Spleen (tissue), 11 donors: ENCODE results near the gene HK3. TPM values are rescaled to one million over a fixed set of nuclear protein-coding genes. Genes with fewer than 3 reads are reported as not detected.
A peak's percentile ranks its signal among the peaks of the same experiment; 100 is the strongest.
"Not testable (repeated sequence)": the region's sequence is repeated elsewhere in the genome, so short reads cannot be mapped to it uniquely, and the experiment has no call there.

Experiments used
- DNase-seq: peaks from one replicate; pipeline ENCODE4 v3.0.0-alpha.2; 2020
- H3K27ac ChIP-seq, 8 donors: fragments of 200-600 bp; sonication (generic) in 7 of 8; 1 replicate in 4 of 8; 2 replicates in 4 of 8; pipeline versions ENCODE4 v1.5.0 to v1.8.0; 2016 to 2021; ENCODE audit warnings: inconsistent platforms in 4 of 8, mild to moderate bottlenecking in 4 of 8, moderate library complexity in 1 of 8
- H3K27me3 ChIP-seq, 7 donors: fragments of 200-600 bp; sonication (generic) in 6 of 7; replicated peaks in 1 of 7; 1 replicate in 4 of 7; 2 replicates in 3 of 7; pipeline versions ENCODE4 v1.5.0 to v1.8.0; 2016 to 2021; ENCODE audit warnings: inconsistent platforms in 3 of 7, mild to moderate bottlenecking in 1 of 7
- H3K36me3 ChIP-seq, 6 donors: fragments of 200-600 bp; sonication (generic) in 5 of 6; 1 replicate in 4 of 6; 2 replicates in 2 of 6; pipeline versions ENCODE4 v1.5.0 to v1.8.0; 2016 to 2021; ENCODE audit warnings: inconsistent platforms in 2 of 6
- H3K4me1 ChIP-seq, 6 donors: fragments of 200-600 bp; sonication (generic) in 5 of 6; 1 replicate in 3 of 6; 2 replicates in 3 of 6; pipeline versions ENCODE4 v1.5.0 to v1.8.0; 2016 to 2021; ENCODE audit warnings: inconsistent platforms in 3 of 6
- H3K4me3 ChIP-seq, 8 donors: fragments of 200-600 bp; sonication (generic) in 7 of 8; 1 replicate in 4 of 8; 2 replicates in 4 of 8; pipeline versions ENCODE4 v1.5.0 to v1.8.0; 2016 to 2021; ENCODE audit warnings: inconsistent platforms in 4 of 8, mild to moderate bottlenecking in 4 of 8, moderate library complexity in 2 of 8
- H3K9me3 ChIP-seq, 8 donors: fragments of 200-600 bp; sonication (generic) in 7 of 8; 1 replicate in 4 of 8; 2 replicates in 4 of 8; pipeline versions ENCODE4 v1.5.0 to v1.8.0; 2016 to 2021; ENCODE audit warnings: inconsistent platforms in 4 of 8
- POLR2A ChIP-seq, 3 donors: fragments of 450-650 bp; IDR thresholded peaks; one replicate each; pipeline ENCODE4 v1.5.1; 2017; ENCODE audit warnings: antibody characterized with exemption in 3 of 3, mild to moderate bottlenecking in 1 of 3
- POLR2AphosphoS5 ChIP-seq, 3 donors: sonication (generic); formaldehyde crosslinking; IDR thresholded peaks; one replicate each; pipeline ENCODE4 v1.5.1; 2017; ENCODE audit warnings: antibody characterized with exemption in 3 of 3
- WGBS, 5 donors: extraction: QIAGEN DNeasy Blood & Tissue Kit in 3 of 5; methylation state at CpG; one replicate each; pipeline versions ENCODE4 v1.1.5 to v1.1.7; 2013 to 2018; 5-methylcytosine and 5-hydroxymethylcytosine counted together
- intact Hi-C: fragments of 100-400 bp; cut with DNase I; formaldehyde crosslinking; loops from one replicate; pipeline ENCODE4 v1.15.0; 2023; ENCODE audit warnings: low total_unique reads
- polyA plus RNA-seq, 3 donors: library from polyadenylated mRNA; stranded (reverse); fragments of 200-250 nt; gene quantifications; one replicate each; pipeline ENCODE4 v1.2.1, GENCODE V29; 2013
- total RNA-seq, 7 donors: library from RNA; depleted of rRNA in 3 of 7; stranded (reverse); fragments of >200 nt in 3 of 7; fragmentation: NEBNext Ultra II Directional in 4 of 7; extraction: Animal tissue kit (Norgen Biotek cat#: 25700) in 4 of 7; gene quantifications; one replicate each; pipeline versions ENCODE4 v1.1.0 to v1.2.1, GENCODE V29; 2016 to 2021
- TF ChIP-seq, protein P1 (sequence below), 11 experiments: fragments of 200-600 bp in 7 of 11; fragments of 450-650 bp in 4 of 11; sonication (generic) in 4 of 11; IDR thresholded peaks in 8 of 11; conservative IDR thresholded peaks in 3 of 11; 1 replicate in 7 of 11; 2 replicates in 4 of 11; pipeline versions ENCODE4 v1.4.0 to v1.8.0; 2016 to 2021; ENCODE audit warnings: antibody characterized with exemption in 11 of 11, inconsistent platforms in 4 of 11, mild to moderate bottlenecking in 1 of 11
- donor health status: healthy with polysubstance abuse.
- donor health status: DM: no; HTN: no; CAD: no; lungs with moderate emphysema.
- donor health status: DM: no; HTN: no; CAD: no.
- donor health status: Bipolar disorder and iron deficiency.
- donor health status: healthy.
- donor health status: DM: no; HTN: no; CAD: no.
- donor health status: DM: yes; HTN: yes; CAD: no.

Gene HK3
- total and polyA plus RNA-seq, 10 donors, result 38.8 to 369 (median 168) TPM

DNA sequence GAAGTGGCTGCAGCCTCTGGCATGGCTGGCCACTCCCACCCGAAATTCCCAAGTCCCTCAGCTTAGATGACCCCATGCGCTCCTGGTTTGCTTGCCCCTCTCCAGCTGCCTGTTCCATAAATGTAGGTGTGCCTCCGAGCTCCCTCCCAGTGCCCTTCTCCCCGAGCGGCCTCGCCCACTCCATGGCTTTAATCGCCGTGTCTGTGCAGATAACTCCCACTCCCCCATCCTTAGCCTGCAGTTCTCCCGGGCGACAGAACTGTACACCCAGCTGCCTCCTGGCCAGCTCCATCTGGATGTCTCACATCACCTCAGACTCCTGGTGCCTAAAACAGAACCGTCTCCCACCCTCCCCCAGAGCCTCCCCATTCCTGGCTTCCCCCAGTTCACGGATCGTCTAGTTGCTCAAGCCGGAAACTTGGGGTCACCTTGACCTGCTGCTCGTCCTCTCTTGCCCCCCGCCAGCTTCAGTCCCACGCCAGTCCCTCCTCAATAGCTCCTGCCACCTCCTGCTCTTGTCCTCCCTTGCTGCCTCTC, 24.1 kb downstream of the HK3 start:
- peaks cover 0 to 13% (median 0%) of the 10 kb centered on the region in 6 donors for H3K4me1 ChIP-seq
- TF ChIP-seq, protein P1, sequence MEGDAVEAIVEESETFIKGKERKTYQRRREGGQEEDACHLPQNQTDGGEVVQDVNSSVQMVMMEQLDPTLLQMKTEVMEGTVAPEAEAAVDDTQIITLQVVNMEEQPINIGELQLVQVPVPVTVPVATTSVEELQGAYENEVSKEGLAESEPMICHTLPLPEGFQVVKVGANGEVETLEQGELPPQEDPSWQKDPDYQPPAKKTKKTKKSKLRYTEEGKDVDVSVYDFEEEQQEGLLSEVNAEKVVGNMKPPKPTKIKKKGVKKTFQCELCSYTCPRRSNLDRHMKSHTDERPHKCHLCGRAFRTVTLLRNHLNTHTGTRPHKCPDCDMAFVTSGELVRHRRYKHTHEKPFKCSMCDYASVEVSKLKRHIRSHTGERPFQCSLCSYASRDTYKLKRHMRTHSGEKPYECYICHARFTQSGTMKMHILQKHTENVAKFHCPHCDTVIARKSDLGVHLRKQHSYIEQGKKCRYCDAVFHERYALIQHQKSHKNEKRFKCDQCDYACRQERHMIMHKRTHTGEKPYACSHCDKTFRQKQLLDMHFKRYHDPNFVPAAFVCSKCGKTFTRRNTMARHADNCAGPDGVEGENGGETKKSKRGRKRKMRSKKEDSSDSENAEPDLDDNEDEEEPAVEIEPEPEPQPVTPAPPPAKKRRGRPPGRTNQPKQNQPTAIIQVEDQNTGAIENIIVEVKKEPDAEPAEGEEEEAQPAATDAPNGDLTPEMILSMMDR (IDR thresholded peaks at IDR 0.05 in 8 of 11, conservative IDR thresholded peaks at IDR 0.05 in 3 of 11), result no peak
- TF ChIP-seq POLR2AphosphoS5 (IDR thresholded peaks at IDR 0.05) (no peak), POLR2A (IDR thresholded peaks at IDR 0.05) (no peak)
- intact Hi-C loops, result no loop called here

DNA sequence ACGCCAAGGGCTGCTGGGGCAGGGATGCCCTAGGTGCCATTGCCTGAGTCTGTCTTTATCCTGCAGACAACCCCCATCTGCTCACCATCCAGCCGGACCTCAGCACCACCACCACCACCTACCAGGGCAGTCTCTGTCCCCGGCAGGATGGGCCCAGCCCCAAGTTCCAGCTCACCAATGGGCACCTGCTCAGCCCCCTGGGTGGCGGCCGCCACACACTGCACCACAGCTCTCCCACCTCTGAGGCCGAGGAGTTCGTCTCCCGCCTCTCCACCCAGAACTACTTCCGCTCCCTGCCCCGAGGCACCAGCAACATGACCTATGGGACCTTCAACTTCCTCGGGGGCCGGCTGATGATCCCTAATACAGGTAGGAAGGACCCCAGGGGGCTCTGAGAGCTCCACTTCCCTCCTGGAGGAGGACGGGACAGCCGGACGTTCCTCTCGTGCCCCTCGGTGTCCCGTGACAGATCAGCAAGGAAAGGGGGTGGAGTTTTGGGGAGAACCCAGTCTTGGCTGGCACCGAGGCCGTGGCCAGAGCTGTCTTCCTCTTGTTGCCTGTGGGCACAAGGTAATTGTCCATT, 24.9 kb downstream of the HK3 start:
- Histone ChIP-seq H3K4me1 (peaks cover 0 to 13% (median 0%) of the 10 kb centered on the region in 6 donors), H3K4me3 (no peak overlapping the region), H3K9me3 (no peaks in the 10 kb centered on the region), H3K36me3 (peaks cover 0 to 2% (median 0%) of the 10 kb centered on the region in 6 donors), H3K27me3 (peaks cover 0 to 61% (median 7%) of the 10 kb centered on the region in 7 donors), H3K27ac (no peak overlapping the region)
- intact Hi-C loops, result no loop called here
- DNase-seq, result no peak
- 69 to 81% (median 77%) methylated on average over 18 to 20 of the region's 20 CpGs for WGBS, 5 donors
- TF ChIP-seq, protein P1 (IDR thresholded peaks at IDR 0.05 in 8 of 11, conservative IDR thresholded peaks at IDR 0.05 in 3 of 11), result no peak
- TF ChIP-seq POLR2AphosphoS5 (IDR thresholded peaks at IDR 0.05), result peak in 1 of 3 donors; percentile 55

More for the DNA sequence above, 24.1 kb downstream of the HK3 start:
- peaks cover 0 to 10% (median 0%) of the 10 kb centered on the region in 6 donors for H3K36me3 ChIP-seq
- 63 to 77% (median 69%) methylated on average over 17 of the region's 17 CpGs for WGBS, 5 donors
- H3K4me3 ChIP-seq, result no peak overlapping the region
- H3K9me3 ChIP-seq, result no peaks in the 10 kb centered on the region
- peaks cover 0 to 65% (median 7%) of the 10 kb centered on the region in 7 donors for H3K27me3 ChIP-seq
- no peak overlapping the region for H3K27ac ChIP-seq
- DNase-seq, result no peak

DNA sequence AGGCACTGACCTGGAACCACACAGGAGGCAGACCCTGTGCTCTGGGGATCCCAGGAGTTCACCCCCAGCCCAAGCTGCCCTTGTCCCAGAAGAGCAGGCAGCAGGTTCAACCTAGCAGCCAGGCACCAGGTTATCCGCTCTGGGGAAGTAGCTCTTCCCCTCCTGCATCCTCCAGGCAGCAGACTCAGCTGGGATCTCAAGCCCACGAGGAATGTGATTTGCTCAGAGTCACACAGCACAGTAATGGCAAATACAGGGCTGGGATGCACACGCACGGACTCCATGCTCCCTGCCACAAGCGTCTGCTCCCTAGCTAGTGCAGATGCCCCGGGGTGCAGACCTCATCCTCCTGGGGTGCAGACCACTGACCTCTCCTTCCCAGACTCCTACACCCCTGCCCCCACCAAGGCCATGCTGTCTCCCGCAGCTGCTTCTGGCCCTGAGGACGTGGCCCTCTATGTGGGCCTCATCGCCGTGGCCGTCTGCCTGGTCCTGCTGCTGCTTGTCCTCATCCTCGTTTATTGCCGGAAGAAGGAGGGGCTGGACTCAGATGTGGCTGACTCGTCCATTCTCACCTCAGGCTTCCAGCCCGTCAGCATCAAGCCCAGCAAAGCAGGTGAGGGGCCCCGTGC, 25.5 kb downstream of the HK3 start:
- Histone ChIP-seq H3K4me1 (peaks cover 0 to 13% (median 0%) of the 10 kb centered on the region in 6 donors), H3K4me3 (no peak overlapping the region), H3K27me3 (peaks cover 0 to 61% (median 7%) of the 10 kb centered on the region in 7 donors), H3K36me3 (no peaks in the 10 kb centered on the region), H3K27ac (no peak overlapping the region), H3K9me3 (no peaks in the 10 kb centered on the region)
- intact Hi-C loops, result no loop called here
- TF ChIP-seq POLR2AphosphoS5 (IDR thresholded peaks at IDR 0.05) (peak in 1 of 3 donors; percentile 69), POLR2A (IDR thresholded peaks at IDR 0.05) (no peak)
- DNase-seq, result no peak
- WGBS, 5 donors, result 65 to 72% (median 69%) methylated on average over 11 to 16 of the region's 16 CpGs

DNA sequence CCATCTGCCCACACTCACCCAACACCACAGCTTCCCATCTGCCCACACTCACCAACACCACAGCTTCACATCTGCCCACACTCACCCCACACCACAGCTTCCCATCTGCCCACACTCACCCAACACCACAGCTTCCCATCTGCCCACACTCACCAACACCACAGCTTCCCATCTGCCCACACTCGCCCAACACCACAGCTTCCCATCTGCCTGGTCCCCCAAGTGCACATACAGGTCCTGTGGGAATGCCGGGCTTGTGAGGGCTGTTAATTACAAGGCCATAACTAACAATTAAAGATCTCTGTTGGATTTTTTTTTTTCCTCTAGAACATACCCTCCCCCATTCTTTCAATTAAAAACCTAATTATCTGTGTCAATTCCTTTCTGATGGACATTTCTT, 26.1 kb downstream of the HK3 start:
- H3K9me3 ChIP-seq, H3K4me3 ChIP-seq, H3K36me3 ChIP-seq, H3K27ac ChIP-seq, intact Hi-C loops, DNase-seq: not testable (repeated sequence)
- Histone ChIP-seq H3K27me3 (peaks cover 0 to 61% (median 7%) of the 10 kb centered on the region in 7 donors), H3K4me1 (peaks cover 0 to 13% (median 0%) of the 10 kb centered on the region in 6 donors)
- WGBS, 5 donors, result 42 to 60% (median 54%) methylated on average over 2 of the region's 2 CpGs

DNA sequence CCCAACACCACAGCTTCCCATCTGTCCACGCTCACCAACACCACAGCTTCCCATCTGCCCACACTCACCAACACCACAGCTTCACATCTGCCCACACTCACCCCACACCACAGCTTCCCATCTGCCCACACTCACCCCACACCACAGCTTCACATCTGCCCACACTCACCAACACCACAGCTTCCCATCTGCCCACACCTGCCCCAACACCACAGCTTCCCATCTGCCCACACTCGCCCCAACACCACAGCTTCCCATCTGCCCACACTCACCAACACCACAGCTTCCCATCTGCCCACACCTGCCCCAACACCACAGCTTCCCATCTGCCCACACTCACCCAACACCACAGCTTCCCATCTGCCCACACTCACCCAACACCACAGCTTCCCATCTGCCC, 26.6 kb downstream of the HK3 start:
- H3K9me3 ChIP-seq, H3K36me3 ChIP-seq, intact Hi-C loops, DNase-seq, H3K4me3 ChIP-seq: not testable (repeated sequence)
- WGBS, 5 donors, result 0 to 37% (median 23%) methylated on average over 1 to 2 of the region's 2 CpGs
- Histone ChIP-seq H3K27ac (peak overlapping the region in 1 of 8 donors; percentile 21), H3K4me1 (peaks cover 0 to 13% (median 0%) of the 10 kb centered on the region in 6 donors), H3K27me3 (peaks cover 0 to 61% (median 7%) of the 10 kb centered on the region in 7 donors)

DNA sequence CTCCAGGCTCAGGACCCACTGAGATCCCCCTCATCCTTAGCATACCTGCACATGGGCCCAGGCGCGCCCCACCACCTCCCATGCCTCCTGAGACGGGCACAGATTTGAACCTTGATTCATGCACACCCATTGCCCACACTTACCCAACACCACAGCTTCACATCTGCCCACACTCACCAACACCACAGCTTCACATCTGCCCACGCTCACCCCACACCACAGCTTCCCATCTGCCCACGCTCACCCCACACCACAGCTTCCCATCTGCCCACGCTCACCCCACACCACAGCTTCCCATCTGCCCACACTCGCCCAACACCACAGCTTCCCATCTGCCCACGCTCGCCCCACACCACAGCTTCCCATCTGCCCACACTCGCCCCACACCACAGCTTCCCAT, 28.5 kb downstream of the HK3 start:
- peaks cover 0 to 61% (median 18%) of the 10 kb centered on the region in 7 donors for H3K27me3 ChIP-seq
- H3K27ac ChIP-seq, H3K4me3 ChIP-seq, DNase-seq, H3K36me3 ChIP-seq, H3K9me3 ChIP-seq, H3K4me1 ChIP-seq, intact Hi-C loops: not testable (repeated sequence)
- WGBS, 5 donors, result 37 to 71% (median 44%) methylated on average over 7 to 10 of the region's 10 CpGs
